GM18511 (cell line): ENCODE data around the gene DNAJC12.
A peak's percentile ranks its signal among the peaks of the same experiment; 100 is the strongest.
"Not testable (repeated sequence)": the region's sequence is repeated elsewhere in the genome, so short reads cannot be mapped to it uniquely, and the experiment has no call there.

Source experiments
- ATAC-seq: cut with Tn5 transposase; IDR thresholded peaks from one replicate; pipeline ENCODE4 v1.9.1; 2021; ENCODE audit warnings: mild to moderate bottlenecking, moderate library complexity; ENCODE audit not compliant: unreplicated experiment

The DNAJC12 gene

DNA sequence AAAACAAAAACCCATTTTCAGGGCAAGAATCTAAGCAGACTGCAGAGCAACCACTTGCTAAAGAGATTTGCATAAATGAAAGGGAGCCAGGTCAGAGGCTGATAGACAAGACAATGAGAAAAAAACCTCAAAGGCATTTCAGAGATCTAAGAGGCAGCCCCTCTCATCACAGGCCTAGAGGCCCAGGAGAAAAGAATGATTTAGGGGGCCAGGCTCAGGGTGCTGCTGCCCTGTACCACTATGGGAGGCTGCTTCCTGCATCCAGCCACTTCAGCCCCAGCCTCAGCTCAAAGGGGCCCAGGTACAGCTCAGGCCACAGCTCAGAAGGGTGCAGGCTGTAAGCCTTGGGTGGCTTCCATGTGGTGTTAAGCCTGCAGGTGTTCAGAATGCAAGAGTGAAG lies 3.7 kb upstream of the DNAJC12 start:
- no peak for ATAC-seq

DNA sequence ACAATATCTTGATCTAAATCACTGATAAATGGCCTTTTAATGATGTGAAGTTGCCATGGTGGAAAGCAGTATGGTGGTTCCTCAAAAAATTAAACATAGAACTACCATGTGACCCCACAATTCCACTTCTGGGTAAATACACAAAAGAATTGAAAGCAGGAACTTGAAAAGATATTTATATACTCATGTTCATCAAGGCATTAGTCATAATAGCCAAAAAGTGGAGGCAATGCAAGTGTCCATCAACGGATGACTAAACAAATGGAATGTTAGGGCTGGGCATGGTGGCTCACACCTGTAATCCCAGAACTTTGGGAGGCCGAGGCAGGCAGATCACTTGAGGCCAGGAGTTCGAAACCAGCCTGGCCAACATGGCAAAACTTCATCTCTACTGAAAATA lies 2.0 kb upstream of the DNAJC12 start:
- no peak for ATAC-seq

GRCh38 chr10:67839511-67839910 lies 1.5 kb upstream of the DNAJC12 start:
- ATAC-seq: not testable (repeated sequence)

DNA sequence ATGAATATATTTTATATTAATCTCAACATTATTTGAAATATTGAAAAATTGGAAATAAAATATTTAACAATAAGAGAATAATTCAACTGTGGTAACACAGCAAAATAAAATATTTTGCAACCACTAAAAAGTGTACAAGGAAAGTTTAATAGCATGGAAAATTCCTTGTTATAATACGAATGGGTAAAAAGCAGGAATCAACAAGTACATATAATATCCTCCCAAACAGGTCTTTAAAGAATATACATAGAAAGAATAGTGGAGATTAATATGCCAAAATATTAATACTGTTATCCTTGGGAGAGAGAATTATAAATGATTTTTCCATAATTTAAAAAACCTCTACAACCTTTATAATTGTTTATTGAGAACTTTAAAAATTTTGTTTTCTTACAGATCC lies 1.0 kb downstream of the DNAJC12 start:
- no peak for ATAC-seq

GRCh38 chr10:67836488-67836887 lies 1.5 kb downstream of the DNAJC12 start:
- ATAC-seq: no peak

GRCh38 chr10:67835541-67836394 lies 2.2 kb downstream of the DNAJC12 start:
- not testable (repeated sequence) for ATAC-seq

DNA sequence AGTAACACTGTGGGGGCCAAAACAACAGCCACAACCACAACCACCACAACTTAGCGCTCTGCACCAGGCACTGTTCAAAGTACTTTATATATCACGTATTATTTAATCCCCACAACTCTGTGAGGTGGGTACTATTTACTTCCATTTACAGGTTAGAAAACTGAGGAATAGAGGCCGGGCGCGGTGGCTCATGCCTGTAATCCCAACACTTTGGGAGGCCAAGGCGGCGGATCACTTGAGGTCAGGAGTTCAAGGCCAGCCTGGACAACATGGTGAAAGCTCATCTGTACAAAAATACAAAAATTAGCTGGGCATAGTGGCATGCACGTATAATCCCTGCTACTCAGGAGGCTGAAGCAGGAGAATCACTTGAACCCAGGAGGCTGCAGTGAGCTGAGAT lies 3.6 kb downstream of the DNAJC12 start:
- ATAC-seq: no peak

DNA sequence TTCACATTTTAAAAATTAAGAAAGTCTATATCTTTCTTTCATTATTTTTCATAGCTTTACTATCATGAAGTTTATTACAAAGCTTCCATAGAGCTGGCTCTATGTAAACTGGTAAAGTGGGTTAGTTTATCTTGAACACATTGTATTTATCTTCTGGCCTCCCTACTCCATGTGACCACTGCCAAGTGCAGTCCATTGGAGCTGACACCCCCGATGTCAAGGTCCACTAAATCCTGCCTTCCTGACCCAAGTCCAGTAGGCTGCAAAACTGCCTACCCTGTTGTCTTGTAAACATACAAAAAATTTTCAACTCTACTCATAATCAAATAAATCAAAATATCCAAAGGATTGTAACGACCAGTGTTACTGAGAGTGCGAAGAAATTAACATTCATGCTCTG lies 10.2 kb downstream of the DNAJC12 start:
- ATAC-seq: no peak

GRCh38 chr10:67819768-67820204 lies 18.2 kb downstream of the DNAJC12 start:
- peak; percentile 53 for ATAC-seq

GRCh38 chr10:67818323-67818722 lies 19.7 kb downstream of the DNAJC12 start:
- ATAC-seq: peak; percentile 83

DNA sequence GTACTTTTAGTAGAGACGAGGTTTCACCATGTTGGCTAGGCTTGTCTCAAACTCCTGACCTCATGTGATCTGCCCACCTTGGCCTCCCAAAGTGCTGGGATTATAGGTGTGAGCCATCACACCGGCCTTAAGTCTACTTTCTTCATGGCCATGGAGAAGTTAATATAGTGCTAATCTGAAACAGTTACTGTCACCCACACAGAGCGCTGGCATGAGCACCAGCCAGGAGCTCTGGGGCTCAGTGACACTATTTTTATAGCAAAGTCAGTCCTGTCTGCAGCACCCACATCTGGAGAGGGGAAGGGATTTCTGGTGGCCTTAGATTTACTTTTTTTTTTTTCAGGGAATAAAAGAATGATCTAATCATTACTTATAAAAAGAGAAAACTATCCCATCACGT lies 21.3 kb downstream of the DNAJC12 start:
- ATAC-seq: no peak

GRCh38 chr10:67815571-67816059 lies 22.4 kb downstream of the DNAJC12 start:
- no peak for ATAC-seq

DNA sequence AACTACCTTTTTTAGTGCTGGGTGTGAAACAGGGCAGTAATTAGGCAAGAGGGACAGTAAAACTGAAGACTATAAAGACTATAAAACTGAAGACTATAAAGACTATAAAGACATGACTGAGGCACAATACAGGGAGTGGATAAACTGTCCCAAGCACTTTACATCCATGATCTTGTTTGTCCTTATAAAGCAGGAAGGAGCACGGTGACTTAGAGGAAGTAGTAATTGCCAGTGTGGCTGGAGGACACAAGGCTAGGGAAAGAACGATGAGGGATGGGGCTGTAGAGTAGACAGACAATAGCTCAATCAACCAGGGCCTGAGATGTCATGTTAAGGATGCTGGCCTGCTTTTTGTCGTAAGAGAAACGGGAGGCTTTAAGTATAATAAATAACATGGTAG lies 26.0 kb downstream of the DNAJC12 start:
- ATAC-seq: no peak

GRCh38 chr10:67809107-67809506 lies 28.9 kb downstream of the DNAJC12 start:
- ATAC-seq: no peak

DNA sequence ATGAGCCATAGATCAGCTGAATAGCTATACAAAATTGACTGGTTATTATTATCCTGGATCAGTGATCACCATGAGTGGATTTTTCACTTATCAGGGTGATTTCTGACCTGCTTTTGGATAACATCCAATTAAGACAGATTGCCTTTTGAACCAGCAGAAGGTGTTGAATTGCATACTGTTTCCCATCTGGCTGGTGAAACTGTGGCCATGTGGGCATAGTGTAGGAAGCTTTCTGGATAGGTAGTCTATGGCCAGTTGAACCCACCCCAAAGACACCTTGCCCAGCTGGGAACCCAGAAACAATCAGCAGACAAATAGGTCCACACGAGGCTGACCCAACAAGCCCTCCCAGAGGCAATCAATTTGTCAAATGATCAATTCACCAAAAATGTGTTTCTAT lies 29.3 kb downstream of the DNAJC12 start:
- ATAC-seq: no peak

DNA sequence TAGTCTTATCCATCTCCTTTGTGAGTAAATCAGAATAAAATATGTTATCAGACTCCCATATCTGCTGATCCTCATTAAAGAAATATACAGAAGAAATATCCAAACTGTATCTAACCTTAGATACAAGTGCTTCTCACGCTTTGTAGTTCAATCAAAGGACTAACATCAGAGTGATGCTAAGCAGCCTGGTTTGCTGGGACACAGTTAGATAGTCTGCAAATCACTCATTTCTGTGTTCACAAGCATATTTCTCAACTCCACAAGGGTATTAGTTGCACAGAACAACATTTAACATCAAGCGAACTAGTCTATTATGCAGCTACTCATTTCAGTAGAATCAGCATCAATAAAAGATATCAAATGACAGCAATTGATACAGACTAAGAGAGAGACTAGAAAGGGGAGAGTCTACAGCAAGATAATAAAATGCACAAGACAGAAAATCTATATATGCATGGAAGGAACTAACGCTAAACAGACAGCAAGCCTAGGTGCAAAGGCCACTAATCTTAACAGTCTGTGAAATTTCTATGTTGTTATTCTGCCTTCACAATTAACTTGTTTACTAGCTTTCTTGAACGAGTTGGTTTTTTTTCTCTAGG lies 30.0 kb downstream of the DNAJC12 start:
- no peak for ATAC-seq

DNA sequence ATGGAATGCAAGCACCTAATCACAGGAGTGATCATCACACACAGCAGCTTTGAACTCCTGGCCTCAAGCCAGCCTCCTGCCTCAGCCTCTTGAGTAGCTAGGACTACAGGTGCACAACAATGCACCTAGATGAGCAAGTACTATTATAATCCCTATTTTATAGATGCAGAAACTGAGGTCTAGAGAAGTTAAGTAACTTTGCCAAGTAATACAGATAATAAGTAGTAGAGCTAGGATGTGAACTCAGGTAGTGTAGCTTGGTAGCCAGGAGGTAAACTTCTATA lies 33.7 kb downstream of the DNAJC12 start:
- ATAC-seq: no peak

- ATAC-seq: peak; percentile 77
These were observed 34.2 kb downstream of the DNAJC12 start for GRCh38 chr10:67803588-67804394.

DNA sequence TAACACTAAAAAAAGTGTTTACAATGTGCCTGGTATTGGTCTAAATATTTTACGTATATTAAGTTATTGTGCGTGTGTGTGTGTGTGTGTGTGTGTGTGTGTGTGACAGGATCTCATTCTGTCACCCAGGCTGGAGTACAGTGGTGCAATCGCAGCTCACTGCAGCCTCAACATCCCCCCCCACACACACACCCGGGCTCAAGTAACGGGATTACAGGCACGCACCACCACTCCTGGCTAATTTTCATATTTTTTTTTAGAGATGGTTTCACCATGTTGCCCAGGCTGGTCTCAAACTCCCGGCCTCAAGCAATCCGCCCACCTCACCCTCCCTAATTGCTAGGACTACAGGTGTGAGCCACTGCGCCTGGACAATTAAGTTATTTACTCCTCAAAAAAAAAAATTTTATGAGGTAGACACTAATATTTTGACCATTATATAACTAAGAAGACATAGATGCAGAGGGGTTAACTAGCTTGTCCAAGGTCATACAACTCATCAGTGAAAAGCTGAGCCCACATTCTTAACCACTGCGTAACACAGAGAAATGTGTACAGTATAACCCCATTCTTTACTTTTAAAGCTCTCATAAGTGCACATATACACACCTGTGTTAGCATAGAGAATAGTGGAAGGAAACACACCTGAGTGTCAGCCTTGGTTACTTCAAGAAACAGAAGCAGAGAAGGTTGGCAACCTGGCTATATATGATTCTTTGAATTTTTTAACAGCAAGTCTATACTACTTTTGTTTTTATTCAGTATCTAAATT lies 35.0 kb downstream of the DNAJC12 start:
- ATAC-seq: peak; percentile 43

DNA sequence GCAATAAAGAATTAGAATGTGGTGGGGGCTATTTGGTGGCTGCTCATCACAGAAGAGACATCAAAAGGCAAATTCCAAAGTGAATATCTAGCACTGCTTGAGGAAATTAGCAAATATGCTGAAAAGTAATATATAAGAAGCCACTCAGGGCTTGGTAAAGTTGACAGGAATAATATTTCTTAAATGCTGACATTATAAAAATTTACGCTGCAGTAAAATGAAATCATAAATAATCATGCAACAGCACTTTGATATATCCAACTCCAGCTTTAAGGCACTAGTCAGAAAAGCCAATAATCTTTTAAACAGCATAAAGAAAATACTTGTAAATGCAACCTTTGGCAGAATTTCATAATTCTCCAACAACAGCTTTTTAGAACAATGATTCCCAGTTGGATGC lies 36.9 kb downstream of the DNAJC12 start:
- ATAC-seq: no peak

DNA sequence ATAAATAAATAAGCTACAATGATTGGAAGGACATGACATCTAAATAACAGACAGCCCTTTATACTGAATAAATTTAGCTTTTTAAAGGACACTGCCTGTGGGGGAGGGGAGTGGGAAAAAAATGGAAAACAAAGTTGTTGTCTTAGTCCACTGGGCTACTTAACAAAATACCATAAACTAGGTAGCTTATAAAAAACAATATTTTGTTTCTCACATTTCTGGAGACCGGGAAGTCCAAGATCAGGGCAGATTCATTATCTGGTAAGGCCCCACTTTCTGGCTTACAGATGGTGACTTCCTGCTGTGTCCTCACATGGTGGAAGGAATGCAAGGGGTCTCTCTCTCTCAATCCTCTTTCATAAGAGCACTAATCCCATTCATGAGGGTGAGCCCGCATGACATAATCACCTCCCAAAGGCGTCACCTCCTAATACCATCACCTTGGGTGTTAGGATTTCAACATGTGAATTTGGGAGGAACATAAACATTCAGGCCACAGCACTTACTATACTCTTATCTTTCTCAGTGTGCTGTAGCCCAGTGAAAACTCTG lies 43.0 kb downstream of the DNAJC12 start:
- ATAC-seq: no peak
